Measurements from ENCODE around the gene MTMR3.

GRCh38 chr22:29997107-29997506 lies 114.1 kb downstream of the MTMR3 start:
- TF ChIP-seq CTCF (IDR thresholded peaks at IDR 0.05) (no peak), POLR2A (IDR thresholded peaks at IDR 0.05) (no peak), POLR2AphosphoS5 (IDR thresholded peaks at IDR 0.05) (no peak)
